IMR-90 (cell line): ENCODE data around the gene ABCE1. TPM values are rescaled to one million over a fixed set of nuclear protein-coding genes. Genes with fewer than 3 reads are reported as not detected.

ENCODE experiments used
- ATAC-seq: fragments of 200-7000 bp; cut with Tn5 transposase; 2 replicates; pipeline ENCODE4 v1.9.1; 2020; ENCODE audit warnings: low read depth, mild to moderate bottlenecking, moderate library complexity
- BruUV-seq: library from RNA; stranded (reverse); fragments of 400-500 nt; replicated peaks from 2 replicates; lab custom pipeline; 2021; lab: Mats Ljungman, UMichigan
- CTCF ChIA-PET: fragments of 300-600 bp; formaldehyde crosslinking; extraction: SDS; loops from one replicate; lab custom pipeline; 2021; ENCODE audit warnings: antibody characterized with exemption; lab: Yijun Ruan, JAX
- POLR2A ChIA-PET: fragments of 300-600 bp; sonication (Branson Sonifier 250); formaldehyde crosslinking; loops from one replicate; lab custom pipeline; 2022; ENCODE audit warnings: antibody characterized with exemption; ENCODE audit not compliant: unreplicated experiment; lab: Charles Lee
- DNase-seq: peaks from one replicate; pipeline ENCODE4 v3.0.0; 2013
- H2AFZ ChIP-seq: replicated peaks from 2 replicates; pipeline ENCODE3; 2013; ENCODE audit warnings: low read length, mild to moderate bottlenecking; ENCODE audit not compliant: poor library complexity
- H2AK5ac ChIP-seq: 2 replicates; pipeline ENCODE4 v1.6.1; 2013; ENCODE audit warnings: low read depth, low read length, inconsistent platforms
- H2AK9ac ChIP-seq: replicated peaks from 2 replicates; pipeline ENCODE3; 2013; ENCODE audit warnings: mild to moderate bottlenecking, low read depth, low read length, moderate library complexity; ENCODE audit not compliant: poor library complexity
- H2BK120ac ChIP-seq: 2 replicates; pipeline ENCODE4 v1.6.1; 2013; ENCODE audit warnings: low read depth, low read length, inconsistent platforms
- H2BK15ac ChIP-seq: 3 replicates; pipeline ENCODE4 v1.6.1; 2013; ENCODE audit warnings: low read depth, low read length, inconsistent platforms
- H2BK20ac ChIP-seq: 2 replicates; pipeline ENCODE4 v1.6.1; 2013; ENCODE audit warnings: low read depth, mild to moderate bottlenecking, inconsistent platforms, low read length, moderate library complexity
- H2BK5ac ChIP-seq: 2 replicates; pipeline ENCODE4 v1.6.1; 2013; ENCODE audit warnings: mild to moderate bottlenecking, low read depth, low read length, inconsistent platforms; ENCODE audit not compliant: poor library complexity, severe bottlenecking
- H3K14ac ChIP-seq: replicated peaks from 2 replicates; pipeline ENCODE4 v1.6.1; 2013; ENCODE audit warnings: low read depth, low read length, inconsistent platforms
- H3K18ac ChIP-seq: 2 replicates; pipeline ENCODE4 v1.6.1; 2013; ENCODE audit warnings: low read depth, low read length, control low read depth
- H3K23ac ChIP-seq: 2 replicates; pipeline ENCODE4 v1.6.1; 2013; ENCODE audit warnings: low read depth, low read length, inconsistent platforms
- H3K27ac ChIP-seq: 2 replicates; pipeline ENCODE4 v1.5.1; 2013; ENCODE audit warnings: mild to moderate bottlenecking, control low read depth, low read length; ENCODE audit not compliant: insufficient read depth
- H3K27me3 ChIP-seq: 2 replicates; pipeline ENCODE4 v1.6.1; 2013; ENCODE audit warnings: low read length; ENCODE audit not compliant: control insufficient read depth, insufficient read depth
- H3K36me3 ChIP-seq: 2 replicates; pipeline ENCODE4 v1.6.1; 2013; ENCODE audit warnings: low read length, mixed read lengths; ENCODE audit not compliant: control insufficient read depth, insufficient read depth
- H3K4ac ChIP-seq: 2 replicates; pipeline ENCODE4 v1.6.1; 2013; ENCODE audit warnings: low read depth, low read length, inconsistent platforms
- H3K4me1 ChIP-seq: 2 replicates; pipeline ENCODE4 v1.6.1; 2013; ENCODE audit warnings: low read length, mixed read lengths; ENCODE audit not compliant: control insufficient read depth, insufficient read depth
- H3K4me2 ChIP-seq: 2 replicates; pipeline ENCODE4 v1.6.1; 2013; ENCODE audit warnings: low read depth, mild to moderate bottlenecking, control low read depth, low read length, moderate library complexity
- H3K4me3 ChIP-seq: 2 replicates; pipeline ENCODE4 v1.5.1; 2013; ENCODE audit warnings: low read depth, mild to moderate bottlenecking, control low read depth, low read length, moderate library complexity; ENCODE audit not compliant: insufficient read depth
- H3K56ac ChIP-seq: 2 replicates; pipeline ENCODE4 v1.6.1; 2013; ENCODE audit warnings: low read length, inconsistent platforms; ENCODE audit not compliant: insufficient read depth; ENCODE audit errors: extremely low read depth
- H3K79me1 ChIP-seq, 2 experiments: 2 replicates each; pipeline ENCODE4 v1.6.1; 2013; ENCODE audit warnings: low read length in 2 of 2, inconsistent platforms in 1 of 2, low read depth in 1 of 2
- H3K9ac ChIP-seq: 2 replicates; pipeline ENCODE4 v1.6.1; 2013; ENCODE audit warnings: low read depth, low read length, control low read depth
- H3K9me1 ChIP-seq: 2 replicates; pipeline ENCODE4 v1.6.1; 2013; ENCODE audit warnings: low read length, inconsistent platforms; ENCODE audit not compliant: insufficient read depth
- H3K9me3 ChIP-seq: 2 replicates; pipeline ENCODE4 v1.6.1; 2013; ENCODE audit warnings: low read length; ENCODE audit not compliant: control insufficient read depth, insufficient read depth
- H4K20me1 ChIP-seq: 2 replicates; pipeline ENCODE4 v1.6.1; 2013; ENCODE audit warnings: low read length, inconsistent platforms; ENCODE audit not compliant: insufficient read depth
- H4K5ac ChIP-seq: 2 replicates; pipeline ENCODE4 v1.6.1; 2013; ENCODE audit warnings: mild to moderate bottlenecking, low read depth, low read length, control low read depth
- H4K8ac ChIP-seq, 2 experiments: 2 replicates each; pipeline ENCODE4 v1.6.1; 2013; ENCODE audit warnings: low read depth in 2 of 2, low read length in 2 of 2, control low read depth in 1 of 2, inconsistent platforms in 1 of 2
- H4K91ac ChIP-seq: 2 replicates; pipeline ENCODE4 v1.6.1; 2013; ENCODE audit warnings: low read depth, low read length, inconsistent platforms; ENCODE audit not compliant: insufficient read depth
- BHLHE40 ChIP-seq: fragments of 150-350 bp; IDR thresholded peaks from 2 replicates; pipeline ENCODE4 v1.6.1; 2016; ENCODE audit warnings: mild to moderate bottlenecking, low read depth, low read length
- CEBPB ChIP-seq: IDR thresholded peaks from 2 replicates; pipeline ENCODE4 v1.6.1; 2012; ENCODE audit warnings: low read depth, low read length, improper control_type of control experiment
- CTCF ChIP-seq: conservative IDR thresholded peaks from 2 replicates; pipeline ENCODE4 v1.5.1; 2012; ENCODE audit warnings: mild to moderate bottlenecking, low read depth, low read length, improper control_type of control experiment
- ELK1 ChIP-seq: fragments of 150-350 bp; IDR thresholded peaks from 2 replicates; pipeline ENCODE4 v1.6.1; 2016; ENCODE audit warnings: low read depth, mild to moderate bottlenecking, low read length, moderate library complexity, borderline replicate concordance
- FOS ChIP-seq: fragments of 150-350 bp; IDR thresholded peaks from 2 replicates; pipeline ENCODE4 v1.6.1; 2016; ENCODE audit warnings: low read depth, low read length
- MAFK ChIP-seq: IDR thresholded peaks from 2 replicates; pipeline ENCODE4 v1.6.1; 2012; ENCODE audit warnings: low read depth, low read length, improper control_type of control experiment
- MXI1 ChIP-seq: IDR thresholded peaks from 2 replicates; pipeline ENCODE4 v1.6.1; 2012; ENCODE audit warnings: low read depth, mild to moderate bottlenecking, low read length, moderate library complexity, borderline replicate concordance
- RAD21 ChIP-seq: IDR thresholded peaks from 2 replicates; pipeline ENCODE4 v1.6.1; 2012; ENCODE audit warnings: low read length, improper control_type of control experiment
- SMC3 ChIP-seq: fragments of 150-350 bp; IDR thresholded peaks from 2 replicates; pipeline ENCODE4 v1.6.1; 2016; ENCODE audit warnings: low read depth, mild to moderate bottlenecking, antibody characterized with exemption, low read length, moderate library complexity
- WGBS, 2 experiments: methylation state at CpG; one replicate each; pipeline versions ENCODE4 v1.1.5 to v1.1.7; 2013; ENCODE audit warnings: missing lambda C conversion rate in 2 of 2; ENCODE audit not compliant: insufficient read length in 1 of 2; ENCODE audit errors: extremely low coverage in 2 of 2; 5-methylcytosine and 5-hydroxymethylcytosine counted together
- dilution Hi-C: fragments of 300-500 bp; cut with HindIII; formaldehyde crosslinking; loops from one replicate; pipeline ENCODE4 v1.14.3; 2018; ENCODE audit warnings: low sequenced_read_pairs; ENCODE audit not compliant: unreplicated experiment
- in situ Hi-C: fragments of 300-500 bp; cut with MboI; formaldehyde crosslinking; loops from 3 replicates; pipeline ENCODE4 v1.14.3; 2019; ENCODE audit warnings: low sequenced_read_pairs, inconsistent platforms, mixed read lengths
- intact Hi-C: fragments of 100-400 bp; cut with micrococcal nuclease; formaldehyde crosslinking; loops from 2 replicates; pipeline ENCODE4 v1.10.0; 2022
- polyA plus RNA-seq, 3 experiments: library from polyadenylated mRNA; depleted of rRNA; stranded (reverse); fragments of >200 nt; gene quantifications; 2 replicates each; pipeline ENCODE4 v1.2.3, GENCODE V29; 2012; ENCODE audit warnings: low replicate concordance in 1 of 3
- total RNA-seq: library from RNA; depleted of rRNA; stranded (reverse); fragments of >200 nt; gene quantifications from 2 replicates; pipeline ENCODE4 v1.2.3, GENCODE V29; 2012

The ABCE1 gene
- total and polyA plus RNA-seq, 2 of the 4 experiments (the other 2 are of a cell fraction): 54.5 to 219 TPM

DNA sequence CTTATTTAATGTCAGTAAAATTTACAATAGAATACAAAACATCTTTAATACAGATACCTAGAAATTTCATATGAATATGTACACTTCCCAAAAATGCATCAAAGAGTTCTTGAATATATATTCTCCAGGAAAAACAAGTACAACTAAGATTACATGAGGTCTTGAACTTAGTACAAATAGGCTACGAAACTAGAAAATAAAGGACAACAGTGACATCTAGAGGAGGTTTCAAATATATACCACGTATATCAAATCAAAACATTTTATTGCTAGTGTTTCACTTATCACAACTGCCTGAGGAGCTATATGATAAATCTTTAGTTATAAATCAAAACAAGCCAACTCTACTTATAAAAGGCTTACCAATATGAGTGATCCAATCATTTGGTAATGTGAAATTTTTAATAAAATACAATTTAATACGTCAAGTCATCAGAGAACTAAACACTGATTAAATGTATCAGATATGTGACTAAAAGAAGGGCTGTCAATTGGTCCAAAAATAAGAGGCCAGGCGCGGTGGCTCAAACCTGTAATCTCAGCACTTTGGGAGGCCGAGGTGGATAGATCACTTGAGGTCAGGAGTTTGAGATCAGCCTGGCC lies 36.7 kb upstream of the ABCE1 start:
- H4K20me1 ChIP-seq: no peaks in the 10 kb centered on the region
- H3K9me1 ChIP-seq: no peaks in the 10 kb centered on the region
- H3K18ac ChIP-seq: no peak overlapping the region
- no peak overlapping the region for H3K4me2 ChIP-seq
- dilution Hi-C loops: no loop called here
- H2BK20ac ChIP-seq: no peak overlapping the region
- peak; percentile 77 for ATAC-seq
- H4K8ac ChIP-seq: no peak overlapping the region
- no peaks in the 10 kb centered on the region for H3K4me1 ChIP-seq
- ChIA-PET POLR2A (no interaction called here), CTCF (interaction anchor here (0.5 to 1.1 kb wide), 4 partner anchors 10 to 306 kb away, joined by 3 to 9 read pairs (median 6); no protein-coding TSS in a partner anchor)
- H3K9me3 ChIP-seq: no peaks in the 10 kb centered on the region
- H2AFZ ChIP-seq: no peak overlapping the region
- in situ Hi-C loops: loop anchor here (10.0 kb wide), 1 partner anchor 887 kb away; no protein-coding TSS in a partner anchor
- H3K23ac ChIP-seq: no peak overlapping the region
- H2BK120ac ChIP-seq: no peak overlapping the region
- no peak overlapping the region for H3K56ac ChIP-seq
- no peak overlapping the region for H2BK15ac ChIP-seq
- no peak overlapping the region for H4K5ac ChIP-seq
- no peak overlapping the region for H4K91ac ChIP-seq
- intact Hi-C loops: loop anchor here (1.0 to 2.0 kb wide), 3 partner anchors 274 to 887 kb away; no protein-coding TSS in a partner anchor
- peaks cover 2 to 4% of the 10 kb centered on the region in 2 experiments; a peak in 3 of 4 replicates for H3K79me1 ChIP-seq
- no peak overlapping the region for H3K14ac ChIP-seq
- H3K27ac ChIP-seq: no peak overlapping the region
- H3K36me3 ChIP-seq: no peaks in the 10 kb centered on the region
- TF ChIP-seq BHLHE40 (no peak), CTCF (peak; percentile 55), MAFK (no peak), RAD21 (peak; percentile 67), SMC3 (peak; percentile 46; the same call in 1 of the 2 replicates), MXI1 (no peak), CEBPB (no peak), FOS (no peak), ELK1 (no peak)
- H2AK5ac ChIP-seq: no peak overlapping the region
- H3K4me3 ChIP-seq: no peak overlapping the region
- no CpG with 5 or more reads among the region's 6 CpGs for WGBS, 2 experiments
- no peak overlapping the region for H2AK9ac ChIP-seq
- H3K4ac ChIP-seq: no peak overlapping the region
- peak; percentile 67 for DNase-seq
- H3K27me3 ChIP-seq: no peaks in the 10 kb centered on the region
- BruUV-seq: no TSS peak
- H3K9ac ChIP-seq: no peak overlapping the region
- H2BK5ac ChIP-seq: no peak overlapping the region
